A549 (cell line): ENCODE results near the gene CLC. TPM values are rescaled to one million over a fixed set of nuclear protein-coding genes. Genes with fewer than 3 reads are reported as not detected.

ENCODE experiments used
- ATAC-seq, 2 experiments: fragments of 200-7000 bp in 1 of 2; fragments of >200 bp in 1 of 2; cut with Nextera tagmentation in 1 of 2; cut with Tn5 transposase in 1 of 2; 3 replicates each; pipeline versions ENCODE4 v1.8.0 to v1.9.1; 2018 to 2020; ENCODE audit warnings: mild to moderate bottlenecking in 1 of 2, moderate library complexity in 1 of 2
- CTCF ChIA-PET: fragments of 300-600 bp; sonication (Branson Sonifier 250); formaldehyde crosslinking; extraction: SDS; loops from one replicate; lab custom pipeline; 2021; ENCODE audit warnings: antibody characterized with exemption, inconsistent platforms; lab: Yijun Ruan, JAX
- POLR2A ChIA-PET: fragments of 350-600 bp; formaldehyde crosslinking; extraction: SDS; loops from one replicate; lab custom pipeline; 2021; ENCODE audit warnings: antibody characterized with exemption, inconsistent platforms; lab: Yijun Ruan, JAX
- DNase-seq, 2 experiments: peaks; one replicate each; pipeline versions ENCODE4 v3.0.0 to v3.0.0-alpha.2; 2011 to 2016; ENCODE audit warnings: low read depth in 1 of 2, low spot score in 1 of 2
- FAIRE-seq: peaks from 2 replicates; lab custom pipeline; 2011; peaks lifted over from hg19 to GRCh38; lab: Jason Lieb, UNC
- H3K27ac ChIP-seq, 2 experiments: fragments of >200 bp; sonication (Bioruptor Twin); formaldehyde crosslinking; 3 replicates each; pipeline ENCODE4 v1.5.1; 2016 to 2017
- H3K4me1 ChIP-seq: fragments of >200 bp; sonication (Bioruptor Twin); formaldehyde crosslinking; 3 replicates; pipeline ENCODE4 v1.6.1; 2016
- H3K4me2 ChIP-seq: fragments of >200 bp; sonication (Bioruptor Twin); formaldehyde crosslinking; 3 replicates; pipeline ENCODE4 v1.6.1; 2016
- H3K4me3 ChIP-seq: fragments of >200 bp; sonication (Bioruptor Twin); formaldehyde crosslinking; 3 replicates; pipeline ENCODE4 v1.5.1; 2016
- H3K9me3 ChIP-seq: fragments of >200 bp; sonication (Bioruptor Twin); formaldehyde crosslinking; 3 replicates; pipeline ENCODE4 v1.6.1; 2016
- BCL3 ChIP-seq: fragments of >200 bp; sonication (Bioruptor Twin); formaldehyde crosslinking; IDR thresholded peaks from 3 replicates; pipeline ENCODE4 v1.6.1; 2016
- BHLHE40 ChIP-seq: IDR thresholded peaks from 2 replicates; pipeline ENCODE4 v1.6.1; 2012; ENCODE audit warnings: low read depth, low read length, inconsistent platforms
- CHD4 ChIP-seq: fragments of 200-600 bp; sonication (generic); IDR thresholded peaks from 2 replicates; pipeline ENCODE4 v1.6.1; 2016; ENCODE audit warnings: antibody characterized with exemption, mild to moderate bottlenecking, borderline replicate concordance
- EHMT2 ChIP-seq: fragments of 200-600 bp; sonication (generic); IDR thresholded peaks from 2 replicates; pipeline ENCODE4 v1.6.1; 2016; ENCODE audit warnings: antibody characterized with exemption, low read depth, mild to moderate bottlenecking, moderate library complexity
- ELK1 ChIP-seq: fragments of 150-350 bp; IDR thresholded peaks from 2 replicates; pipeline ENCODE4 v1.6.1; 2014; ENCODE audit warnings: low read depth, mild to moderate bottlenecking, low read length
- ESRRA ChIP-seq: fragments of 150-350 bp; IDR thresholded peaks from 2 replicates; pipeline ENCODE4 v1.6.1; 2014; ENCODE audit warnings: mild to moderate bottlenecking, low read length, borderline replicate concordance
- HMGXB4 ChIP-seq: fragments of 250-450 bp; sonication (Bioruptor Pico); IDR thresholded peaks from 2 replicates; pipeline ENCODE4 v1.5.0; 2021; ENCODE audit warnings: mild to moderate bottlenecking, moderate library complexity, borderline replicate concordance
- HOXA7 ChIP-seq: fragments of 250-450 bp; sonication (Bioruptor Pico); IDR thresholded peaks from 2 replicates; pipeline ENCODE4 v1.5.0; 2020; ENCODE audit warnings: mild to moderate bottlenecking, moderate library complexity
- JUN ChIP-seq, 2 experiments: fragments of >200 bp; sonication (Bioruptor Twin); formaldehyde crosslinking; IDR thresholded peaks; 2 replicates in 1 of 2; 3 replicates in 1 of 2; pipeline ENCODE4 v1.6.1; 2016 to 2017
- MAFK ChIP-seq: fragments of 450-650 bp; IDR thresholded peaks from 2 replicates; pipeline ENCODE4 v1.6.1; 2014; ENCODE audit not compliant: partially characterized antibody
- MAX ChIP-seq: IDR thresholded peaks from 2 replicates; pipeline ENCODE4 v1.6.1; 2012
- MAZ ChIP-seq: fragments of 150-350 bp; IDR thresholded peaks from 2 replicates; pipeline ENCODE4 v1.6.1; 2014; ENCODE audit warnings: antibody characterized with exemption, low read depth, low read length, borderline replicate concordance
- MYC ChIP-seq: IDR thresholded peaks from 2 replicates; pipeline ENCODE4 v1.6.1; 2012; ENCODE audit warnings: mild to moderate bottlenecking, inconsistent platforms, low read length, improper control_type of control experiment, borderline replicate concordance
- PHF8 ChIP-seq: fragments of 200-600 bp; sonication (generic); IDR thresholded peaks from 2 replicates; pipeline ENCODE4 v1.6.1; 2016; ENCODE audit warnings: low read depth, mild to moderate bottlenecking, antibody characterized with exemption, moderate library complexity, borderline replicate concordance
- POLR2AphosphoS2 ChIP-seq: conservative IDR thresholded peaks from 2 replicates; pipeline ENCODE4 v1.6.1; 2012; ENCODE audit warnings: low read length, improper control_type of control experiment, inconsistent platforms
- RARB ChIP-seq: fragments of 250-450 bp; sonication (Bioruptor Pico); IDR thresholded peaks from 2 replicates; pipeline ENCODE4 v1.8.0; 2021; ENCODE audit warnings: mild to moderate bottlenecking, moderate library complexity
- RFX5 ChIP-seq: fragments of 450-650 bp; IDR thresholded peaks from 2 replicates; pipeline ENCODE4 v1.7.1; 2014; ENCODE audit warnings: antibody characterized with exemption, mild to moderate bottlenecking, moderate library complexity
- RNF2 ChIP-seq: fragments of 200-600 bp; sonication (generic); IDR thresholded peaks from 2 replicates; pipeline ENCODE4 v1.6.1; 2016; ENCODE audit warnings: low read depth, mild to moderate bottlenecking, antibody characterized with exemption, moderate library complexity, borderline replicate concordance
- SMC3 ChIP-seq: fragments of >200 bp; sonication (Bioruptor Twin); formaldehyde crosslinking; IDR thresholded peaks from 3 replicates; pipeline ENCODE4 v1.6.1; 2018; ENCODE audit warnings: inconsistent platforms
- ZFP36 ChIP-seq: fragments of 450-650 bp; IDR thresholded peaks from 2 replicates; pipeline ENCODE4 v1.6.1; 2014; ENCODE audit warnings: borderline replicate concordance; ENCODE audit not compliant: partially characterized antibody
- ZSCAN20 ChIP-seq: fragments of 250-450 bp; sonication (Bioruptor Pico); IDR thresholded peaks from 2 replicates; pipeline ENCODE4 v1.8.0; 2022; ENCODE audit warnings: mild to moderate bottlenecking, moderate library complexity
- WGBS: methylation state at CpG from one replicate; pipeline ENCODE4 v1.1.6; 2017; ENCODE audit errors: missing lambda C conversion rate; 5-methylcytosine and 5-hydroxymethylcytosine counted together
- polyA plus RNA-seq, 4 experiments: library from polyadenylated mRNA; depleted of rRNA in 3 of 4; stranded (reverse); fragments of >200 nt; fragmentation: RNase III in 1 of 4; extraction: RNeasy Plus Mini Kit Qiagen cat#74134 plus additional on column Dnase treatment in 1 of 4; gene quantifications; 2 replicates in 3 of 4; 3 replicates in 1 of 4; pipeline ENCODE4 v1.2.3, GENCODE V29; 2011 to 2017

Gene CLC
- polyA plus RNA-seq, 2 of the 4 experiments (the other 2 are of a cell fraction), result not detected

GRCh38 chr19:39759457-39760184, 21.8 kb upstream of the CLC start:
- Histone ChIP-seq H3K9me3 (peaks cover under 1% of the 10 kb centered on the region; the same call in 2 of the 3 replicates), H3K27ac (no peak overlapping the region), H3K4me3 (no peak overlapping the region), H3K4me2 (no peak overlapping the region), H3K4me1 (no peaks in the 10 kb centered on the region)
- ATAC-seq (no peak), DNase-seq (no peak), FAIRE-seq (no peak)
- no peak for TF ChIP-seq SMC3
- TF ChIP-seq JUN (IDR thresholded peaks at IDR 0.05), result no peak
- TF ChIP-seq POLR2AphosphoS2, result no peak
- TF ChIP-seq RNF2, result no peak
- no peak for TF ChIP-seq ESRRA
- TF ChIP-seq BHLHE40, result no peak
- TF ChIP-seq BCL3, result no peak
- no peak for TF ChIP-seq CHD4
- TF ChIP-seq MAZ, result no peak
- no peak for TF ChIP-seq RFX5
- ChIA-PET POLR2A (no interaction called here), CTCF (interaction anchor here (0.7 to 4.8 kb wide), 5 partner anchors 8 to 211 kb away, joined by 3 to 46 read pairs (median 5); partner anchors contain the start of gene PSMC4)
- 3% methylated on average over 4 of the region's 4 CpGs for WGBS

- under 1% methylated on average over 3 of the region's 3 CpGs for WGBS
- ATAC-seq, result no peak
- H3K27ac ChIP-seq, result no peak overlapping the region
- H3K9me3 ChIP-seq, result no peaks in the 10 kb centered on the region
- FAIRE-seq, result peak; percentile 99
- no peak overlapping the region for H3K4me2 ChIP-seq
- no peak for DNase-seq
- POLR2A ChIA-PET, result no interaction called here
- no peak overlapping the region for H3K4me3 ChIP-seq
- no peaks in the 10 kb centered on the region for H3K4me1 ChIP-seq
- TF ChIP-seq ELK1 (no peak), HOXA7 (no peak), ZFP36 (no peak), ZSCAN20 (no peak), MAX (no peak), HMGXB4 (CRISPR knock-in tag) (no peak), MAFK (no peak), MYC (no peak), PHF8 (no peak), RARB (CRISPR knock-in tag) (no peak), EHMT2 (no peak)
- CTCF ChIA-PET, result interaction anchor here (0.9 to 4.8 kb wide), 4 partner anchors 10 to 54 kb away, joined by 3 to 46 read pairs (median 6); no protein-coding TSS in a partner anchor
Measured at GRCh38 chr19:39754971-39755370, 17.1 kb upstream of the CLC start.
